ENCODE results near the gene KCNQ1. TPM values are rescaled to one million over a fixed set of nuclear protein-coding genes. Genes with fewer than 3 reads are reported as not detected.

The KCNQ1 gene
- total RNA-seq, 1 experiment from 2014 or later = 2.5 TPM

- CTCF ChIA-PET = interaction anchor here (8.3 kb wide), 1 partner anchor 352 kb away, joined by 369 read pairs; the partner anchor contains the start of gene CDKN1C
- no peaks in the 10 kb centered on the region for H3K36me3 Mint-ChIP-seq
- ATAC-seq (no peak), DNase-seq (ENCODE audit: low spot score) (no peak)
- peaks cover 10% of the 10 kb centered on the region for H3K4me1 Mint-ChIP-seq
- no peak overlapping the region for H3K4me3 Mint-ChIP-seq
- no peak overlapping the region for H3K27ac Mint-ChIP-seq
- TF ChIP-seq ZNF232 (CRISPR knock-in tag; IDR thresholded peaks at IDR 0.05) (no peak), HMGA2 (CRISPR knock-in tag; IDR thresholded peaks at IDR 0.05) (no peak), MXD4 (CRISPR knock-in tag; IDR thresholded peaks at IDR 0.05; ENCODE audit: borderline replicate concordance) (no peak), E2F1 (CRISPR knock-in tag; IDR thresholded peaks at IDR 0.05) (no peak), CTCF (IDR thresholded peaks at IDR 0.05) (no peak), ZBTB43 (CRISPR knock-in tag; IDR thresholded peaks at IDR 0.05) (no peak), RELA (CRISPR knock-in tag; IDR thresholded peaks at IDR 0.05; ENCODE audit: borderline replicate concordance) (no peak), JAZF1 (CRISPR knock-in tag; IDR thresholded peaks at IDR 0.05) (no peak), NR3C1 (CRISPR knock-in tag; conservative IDR thresholded peaks at IDR 0.05; ENCODE audit: low read depth) (no peak), ZMAT4 (CRISPR knock-in tag; IDR thresholded peaks at IDR 0.05) (no peak), ZNF281 (CRISPR knock-in tag; IDR thresholded peaks at IDR 0.05) (no peak), ZNF138 (CRISPR knock-in tag; conservative IDR thresholded peaks at IDR 0.05) (no peak), ZNF512 (CRISPR knock-in tag; IDR thresholded peaks at IDR 0.05; ENCODE audit: borderline replicate concordance) (no peak), ZSCAN18 (CRISPR knock-in tag; IDR thresholded peaks at IDR 0.05) (no peak), ZNF121 (CRISPR knock-in tag; IDR thresholded peaks at IDR 0.05) (no peak), ERG (CRISPR knock-in tag; IDR thresholded peaks at IDR 0.05) (no peak)
- no peaks in the 10 kb centered on the region for H3K9me3 Mint-ChIP-seq
- H3K27me3 Mint-ChIP-seq (ENCODE audit: low read depth) = peaks cover 73% of the 10 kb centered on the region
- POLR2A ChIA-PET = no interaction called here
Observed at GRCh38 chr11:2537010-2537705, 92.3 kb downstream of the KCNQ1 start.

Measured in WTC11 (cell line).